Activated T-helper 17 cell treated with anti-CD3 and anti-CD28 coated beads, Interleukin-2, amount 50 U/mL, for 72 hours (primary cell): ENCODE data around the gene SPRN. TPM values are rescaled to one million over a fixed set of nuclear protein-coding genes. Genes with fewer than 3 reads are reported as not detected.
"Not testable (repeated sequence)": the region's sequence is repeated elsewhere in the genome, so short reads cannot be mapped to it uniquely, and the experiment has no call there.

Source experiments
- ATAC-seq: fragments of 150-1000 bp; cut with Tn5 transposase; replicated peaks from 2 replicates; pipeline ENCODE4 v1.10.0; 2021; ENCODE audit warnings: mild to moderate bottlenecking, moderate library complexity
- H3K27ac Mint-ChIP-seq: one replicate; pipeline ENCODE4 v1.8.0; 2022; ENCODE audit warnings: mixed read lengths
- H3K27me3 Mint-ChIP-seq: one replicate; pipeline ENCODE4 v1.8.0; 2022; ENCODE audit warnings: mixed read lengths
- H3K36me3 Mint-ChIP-seq: one replicate; pipeline ENCODE4 v1.8.0; 2022; ENCODE audit warnings: low read depth, mild to moderate bottlenecking, mixed read lengths
- H3K4me1 Mint-ChIP-seq: one replicate; pipeline ENCODE4 v1.8.0; 2022; ENCODE audit warnings: mixed read lengths
- H3K4me3 Mint-ChIP-seq: one replicate; pipeline ENCODE4 v1.8.0; 2022; ENCODE audit warnings: mild to moderate bottlenecking, mixed read lengths
- H3K9me3 Mint-ChIP-seq: one replicate; pipeline ENCODE4 v1.8.0; 2022; ENCODE audit warnings: mixed read lengths
- total RNA-seq, 2 donors: library from RNA; stranded (reverse); gene quantifications; one replicate each; pipeline ENCODE4 v1.2.3, GENCODE V29; 2022

The SPRN gene
- total RNA-seq, 2 donors from 2014 or later = not detected

GRCh38 chr10:133394801-133395221 lies 29.6 kb downstream of the SPRN start:
- no peak for ATAC-seq
- H3K9me3 Mint-ChIP-seq = no peaks in the 10 kb centered on the region
- H3K4me1 Mint-ChIP-seq = peaks cover 23% of the 10 kb centered on the region
- peak overlapping the region; percentile 96 for H3K4me3 Mint-ChIP-seq
- peaks cover 46% of the 10 kb centered on the region for H3K36me3 Mint-ChIP-seq
- peak overlapping the region; percentile 95 for H3K27ac Mint-ChIP-seq
- H3K27me3 Mint-ChIP-seq = no peaks in the 10 kb centered on the region

GRCh38 chr10:133394064-133394663 lies 30.3 kb downstream of the SPRN start, which contains the start of gene MTG1:
TSS of gene MTG1 (plus strand) at chr10:133394157. CDS start at chr10:133394221, 64 bp downstream.
- H3K4me1 Mint-ChIP-seq = peaks cover 25% of the 10 kb centered on the region
- H3K27ac Mint-ChIP-seq = peak within 1 kb of the TSS; percentile 95
- peaks cover 40% of the 10 kb centered on the region for H3K36me3 Mint-ChIP-seq
- H3K27me3 Mint-ChIP-seq = no peaks in the 10 kb centered on the region
- peak within 1 kb of the TSS; percentile 96 for H3K4me3 Mint-ChIP-seq
- ATAC-seq = peak; percentile 75
- H3K9me3 Mint-ChIP-seq = no peaks in the 10 kb centered on the region

GRCh38 chr10:133393401-133394063 lies 30.9 kb downstream of the SPRN start:
- peaks cover 31% of the 10 kb centered on the region for H3K4me1 Mint-ChIP-seq
- H3K9me3 Mint-ChIP-seq = no peaks in the 10 kb centered on the region
- peak overlapping the region; percentile 96 for H3K4me3 Mint-ChIP-seq
- no peak for ATAC-seq
- peaks cover 33% of the 10 kb centered on the region for H3K36me3 Mint-ChIP-seq
- peak overlapping the region; percentile 84 for H3K27ac Mint-ChIP-seq
- H3K27me3 Mint-ChIP-seq = no peaks in the 10 kb centered on the region

GRCh38 chr10:133391761-133392518 lies 32.5 kb downstream of the SPRN start:
- peak overlapping the region; percentile 87 for H3K4me3 Mint-ChIP-seq

GRCh38 chr10:133391249-133391635 lies 33.2 kb downstream of the SPRN start:
- H3K27ac Mint-ChIP-seq = peak overlapping the region; percentile 89
- H3K4me1 Mint-ChIP-seq = peaks cover 31% of the 10 kb centered on the region
- H3K36me3 Mint-ChIP-seq = peaks cover 10% of the 10 kb centered on the region
- peak overlapping the region; percentile 87 for H3K4me3 Mint-ChIP-seq
- ATAC-seq = no peak
- no peaks in the 10 kb centered on the region for H3K9me3 Mint-ChIP-seq
- no peaks in the 10 kb centered on the region for H3K27me3 Mint-ChIP-seq

More at GRCh38 chr10:133391761-133392518, 32.5 kb downstream of the SPRN start:
- peaks cover 31% of the 10 kb centered on the region for H3K4me1 Mint-ChIP-seq
- H3K36me3 Mint-ChIP-seq = peaks cover 17% of the 10 kb centered on the region
- H3K27ac Mint-ChIP-seq = peak overlapping the region; percentile 89
- no peak for ATAC-seq
- no peaks in the 10 kb centered on the region for H3K27me3 Mint-ChIP-seq
- H3K9me3 Mint-ChIP-seq = no peaks in the 10 kb centered on the region

GRCh38 chr10:133390597-133391248 lies 33.7 kb downstream of the SPRN start:
- Mint-ChIP-seq H3K9me3 (no peaks in the 10 kb centered on the region), H3K27me3 (no peaks in the 10 kb centered on the region), H3K27ac (peak overlapping the region; percentile 89), H3K36me3 (peaks cover 5% of the 10 kb centered on the region), H3K4me1 (peaks cover 31% of the 10 kb centered on the region), H3K4me3 (peak overlapping the region; percentile 87)
- peak; percentile 38 for ATAC-seq

GRCh38 chr10:133388973-133389818 lies 35.2 kb downstream of the SPRN start:
- Mint-ChIP-seq H3K36me3 (no peaks in the 10 kb centered on the region), H3K4me3 (peak overlapping the region; percentile 87), H3K4me1 (peaks cover 27% of the 10 kb centered on the region), H3K27me3 (no peaks in the 10 kb centered on the region), H3K27ac (peak overlapping the region; percentile 89), H3K9me3 (no peaks in the 10 kb centered on the region)
- ATAC-seq = peak; percentile 59

- Mint-ChIP-seq H3K4me1 (peaks cover 27% of the 10 kb centered on the region), H3K9me3 (no peaks in the 10 kb centered on the region), H3K36me3 (no peaks in the 10 kb centered on the region), H3K4me3 (peak overlapping the region; percentile 87), H3K27ac (peak overlapping the region; percentile 89), H3K27me3 (no peaks in the 10 kb centered on the region)
- ATAC-seq = no peak
Measured at GRCh38 chr10:133388236-133388972, 36.0 kb downstream of the SPRN start.

- H3K27ac Mint-ChIP-seq, H3K9me3 Mint-ChIP-seq, ATAC-seq: not testable (repeated sequence)
Measured at GRCh38 chr10:133386951-133387350, 37.5 kb downstream of the SPRN start.

GRCh38 chr10:133385214-133385613 lies 39.2 kb downstream of the SPRN start:
- Mint-ChIP-seq H3K27ac (no peak overlapping the region), H3K36me3 (no peaks in the 10 kb centered on the region), H3K27me3 (no peaks in the 10 kb centered on the region), H3K4me3 (no peak overlapping the region), H3K4me1 (peaks cover 10% of the 10 kb centered on the region), H3K9me3 (no peaks in the 10 kb centered on the region)
- no peak for ATAC-seq

More at GRCh38 chr10:133386951-133387350, 37.5 kb downstream of the SPRN start:
- H3K27me3 Mint-ChIP-seq, H3K4me3 Mint-ChIP-seq, H3K36me3 Mint-ChIP-seq: not testable (repeated sequence)
- peaks cover 27% of the 10 kb centered on the region for H3K4me1 Mint-ChIP-seq

GRCh38 chr10:133384071-133384470 lies 40.4 kb downstream of the SPRN start:
- H3K27me3 Mint-ChIP-seq = no peaks in the 10 kb centered on the region
- H3K9me3 Mint-ChIP-seq = no peaks in the 10 kb centered on the region
- no peak overlapping the region for H3K27ac Mint-ChIP-seq
- H3K4me1 Mint-ChIP-seq = peaks cover 5% of the 10 kb centered on the region
- no peak overlapping the region for H3K4me3 Mint-ChIP-seq
- ATAC-seq = no peak
- no peaks in the 10 kb centered on the region for H3K36me3 Mint-ChIP-seq

GRCh38 chr10:133383551-133383950 lies 40.9 kb downstream of the SPRN start:
- peaks cover under 1% of the 10 kb centered on the region for H3K4me1 Mint-ChIP-seq
- no peaks in the 10 kb centered on the region for H3K36me3 Mint-ChIP-seq
- no peaks in the 10 kb centered on the region for H3K9me3 Mint-ChIP-seq
- no peak overlapping the region for H3K27ac Mint-ChIP-seq
- no peak overlapping the region for H3K4me3 Mint-ChIP-seq
- no peaks in the 10 kb centered on the region for H3K27me3 Mint-ChIP-seq
- ATAC-seq = no peak

GRCh38 chr10:133381036-133381435 lies 43.4 kb downstream of the SPRN start:
- H3K9me3 Mint-ChIP-seq = no peaks in the 10 kb centered on the region
- no peak for ATAC-seq
- no peaks in the 10 kb centered on the region for H3K27me3 Mint-ChIP-seq
- no peaks in the 10 kb centered on the region for H3K36me3 Mint-ChIP-seq
- H3K4me1 Mint-ChIP-seq = no peaks in the 10 kb centered on the region
- no peak overlapping the region for H3K27ac Mint-ChIP-seq
- H3K4me3 Mint-ChIP-seq = no peak overlapping the region
